Thymus (tissue), 11 donors: ENCODE measurements around the gene SAPCD2. TPM values are rescaled to one million over a fixed set of nuclear protein-coding genes. Genes with fewer than 3 reads are reported as not detected.

ENCODE experiments used
- DNase-seq, 9 donors: peaks; one replicate each; pipeline ENCODE4 v3.0.0-alpha.2; 2013; ENCODE audit warnings: low spot score in 9 of 9, low read depth in 6 of 9, missing footprints in 1 of 9
- H3K27ac ChIP-seq, 2 donors: one replicate each; pipeline ENCODE4 v1.5.1; 2013; ENCODE audit warnings: control low read depth in 1 of 2, low read depth in 1 of 2, low read length in 1 of 2, mild to moderate bottlenecking in 1 of 2, moderate library complexity in 1 of 2
- H3K27me3 ChIP-seq, 2 donors: one replicate each; pipeline ENCODE4 v1.5.1; 2013; ENCODE audit warnings: low read length in 1 of 2; ENCODE audit not compliant: control insufficient read depth in 2 of 2, insufficient read depth in 1 of 2
- H3K36me3 ChIP-seq, 2 donors: one replicate each; pipeline ENCODE4 v1.5.1; 2013; ENCODE audit warnings: low read length in 1 of 2, mild to moderate bottlenecking in 1 of 2, moderate library complexity in 1 of 2; ENCODE audit not compliant: control insufficient read depth in 2 of 2, insufficient read depth in 2 of 2
- H3K4me1 ChIP-seq, 2 donors: one replicate each; pipeline ENCODE4 v1.5.1; 2013; ENCODE audit warnings: low read length in 2 of 2; ENCODE audit not compliant: control insufficient read depth in 2 of 2, insufficient read depth in 2 of 2
- H3K4me3 ChIP-seq, 2 donors: one replicate each; pipeline ENCODE4 v1.5.1; 2013; ENCODE audit warnings: low read length in 2 of 2, control low read depth in 1 of 2, mild to moderate bottlenecking in 1 of 2
- H3K9me3 ChIP-seq, 2 donors: one replicate each; pipeline ENCODE4 v1.5.1; 2013; ENCODE audit warnings: low read length in 1 of 2, mild to moderate bottlenecking in 1 of 2; ENCODE audit not compliant: control insufficient read depth in 2 of 2, insufficient read depth in 1 of 2
- WGBS: extraction: QIAGEN DNeasy Blood & Tissue Kit; methylation state at CpG from one replicate; pipeline ENCODE4 v1.1.7; 2013; 5-methylcytosine and 5-hydroxymethylcytosine counted together
- polyA plus RNA-seq: library from polyadenylated mRNA; stranded (reverse); fragments of 200-250 nt; gene quantifications from one replicate; pipeline ENCODE4 v1.2.3, GENCODE V29; 2013
- total RNA-seq: library from RNA; stranded (reverse); fragments of 120-200 nt; gene quantifications from one replicate; pipeline ENCODE4 v1.2.4, GENCODE V29; 2013
- donor health status: healthy.

The SAPCD2 gene
- total and polyA plus RNA-seq, 2 donors, result 0.87 to 6.3 TPM

DNA sequence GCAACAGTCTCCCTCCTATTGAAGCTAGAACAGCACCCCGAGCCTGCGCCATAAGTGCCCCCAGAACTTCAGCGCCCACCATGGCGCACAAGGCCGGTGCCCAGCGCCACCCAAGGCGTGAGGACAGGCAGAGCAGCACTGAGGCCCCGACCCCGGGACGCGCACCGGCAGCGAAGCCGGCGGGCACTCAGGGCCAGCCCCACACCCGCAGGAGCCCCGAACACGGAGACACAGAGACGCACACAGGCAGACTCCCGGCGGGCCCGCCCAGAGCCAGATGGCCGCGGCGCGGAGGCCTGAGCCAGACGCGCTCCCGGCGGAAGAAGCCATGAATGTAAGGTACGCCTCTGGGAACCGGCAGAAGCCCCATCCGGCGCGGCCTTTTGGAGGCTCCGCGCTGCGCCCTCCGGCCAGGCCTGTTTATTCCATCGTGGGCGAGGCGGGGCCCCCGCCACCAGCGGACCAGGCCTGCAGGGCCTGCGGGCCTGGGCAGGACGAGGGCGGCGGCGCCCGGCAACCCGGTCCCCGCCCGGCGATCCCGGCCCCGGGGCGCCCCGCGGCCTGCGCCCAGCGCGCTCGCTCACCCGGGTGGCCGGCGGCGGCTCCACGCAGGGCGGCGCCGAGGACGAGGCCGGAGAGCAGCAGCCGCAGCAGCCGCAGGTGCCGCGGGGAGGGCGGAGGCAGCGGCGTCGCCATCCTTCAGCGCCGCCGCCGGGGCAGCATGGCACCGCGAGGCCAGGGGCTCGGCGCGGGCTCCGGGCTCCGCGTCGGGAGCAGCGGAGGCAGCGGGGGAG, 24.9 kb downstream of the SAPCD2 start:
- Histone ChIP-seq H3K4me3 (peak overlapping the region in 1 of 2 donors; percentile 38), H3K27ac (no peak overlapping the region), H3K27me3 (peaks cover 73 to 89% of the 10 kb centered on the region in 2 donors), H3K36me3 (no peaks in the 10 kb centered on the region), H3K4me1 (peaks cover 0 to 16% of the 10 kb centered on the region in 2 donors), H3K9me3 (peaks cover 2 to 12% of the 10 kb centered on the region in 2 donors)
- 4% methylated on average over 96 of the region's 96 CpGs for WGBS
- DNase-seq, result no peak

DNA sequence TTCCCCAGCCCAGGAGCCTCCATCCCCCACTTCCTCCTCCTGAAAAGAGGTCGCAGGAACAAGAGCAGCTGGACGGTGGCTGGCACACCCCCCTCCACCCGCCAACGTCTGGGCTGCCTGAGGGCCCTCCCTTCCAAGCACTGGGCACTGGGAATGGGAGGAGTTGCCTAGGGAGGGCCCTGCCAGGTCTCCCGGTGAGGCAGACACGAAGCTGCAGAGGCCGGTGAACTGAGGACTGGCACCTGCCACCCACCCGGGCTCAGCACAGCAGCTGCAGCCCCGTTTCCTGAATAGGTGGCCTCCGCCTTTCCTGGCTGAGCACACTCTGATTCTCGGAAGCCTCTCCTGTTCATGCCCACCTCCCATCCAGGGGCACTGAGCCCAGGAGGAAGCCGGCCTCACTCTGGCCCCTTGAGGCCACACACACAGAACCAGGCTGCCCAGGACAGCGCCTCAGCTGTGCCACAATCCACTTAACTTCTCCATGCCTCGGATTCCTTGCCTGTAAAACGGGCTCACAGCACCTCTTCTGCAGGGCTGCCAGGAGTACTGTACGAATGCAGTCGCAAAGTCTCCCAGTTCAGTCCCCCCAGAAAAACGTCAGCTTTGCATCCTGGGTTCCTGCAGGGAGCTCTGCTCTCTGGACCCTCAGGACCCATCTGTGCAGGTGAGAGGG, 25.7 kb downstream of the SAPCD2 start:
- Histone ChIP-seq H3K4me1 (peaks cover 0 to 16% of the 10 kb centered on the region in 2 donors), H3K27me3 (peaks cover 67 to 83% of the 10 kb centered on the region in 2 donors), H3K36me3 (no peaks in the 10 kb centered on the region), H3K4me3 (no peak overlapping the region), H3K9me3 (peaks cover 0 to 6% of the 10 kb centered on the region in 2 donors), H3K27ac (no peak overlapping the region)
- DNase-seq, result no peak
- 9% methylated on average over 18 of the region's 18 CpGs for WGBS

DNA sequence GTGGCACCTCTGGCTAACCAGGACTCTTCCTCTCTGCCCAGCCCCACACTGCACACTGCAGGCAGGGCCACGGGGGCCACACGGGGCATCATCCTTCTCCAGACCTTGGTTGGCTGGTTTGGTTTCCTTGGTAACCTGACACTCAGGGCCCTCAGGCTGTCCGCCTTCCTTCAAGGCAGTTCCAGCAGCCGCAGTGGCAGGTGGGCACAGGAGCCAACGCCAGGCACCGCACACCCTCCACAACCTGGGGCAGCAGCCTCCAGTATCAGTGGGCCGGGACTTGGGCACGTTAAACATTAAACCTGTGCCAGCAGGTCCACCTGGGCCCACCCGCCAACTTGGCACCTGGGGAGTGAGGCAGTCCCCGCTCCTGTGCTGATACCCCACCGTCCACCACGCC, 26.3 kb downstream of the SAPCD2 start:
- Histone ChIP-seq H3K9me3 (peaks cover 0 to 4% of the 10 kb centered on the region in 2 donors), H3K4me3 (no peak overlapping the region), H3K27ac (no peak overlapping the region), H3K36me3 (no peaks in the 10 kb centered on the region), H3K4me1 (peaks cover 0 to 16% of the 10 kb centered on the region in 2 donors), H3K27me3 (peaks cover 62 to 79% of the 10 kb centered on the region in 2 donors)
- DNase-seq, result no peak
- 66% methylated on average over 12 of the region's 12 CpGs for WGBS

DNA sequence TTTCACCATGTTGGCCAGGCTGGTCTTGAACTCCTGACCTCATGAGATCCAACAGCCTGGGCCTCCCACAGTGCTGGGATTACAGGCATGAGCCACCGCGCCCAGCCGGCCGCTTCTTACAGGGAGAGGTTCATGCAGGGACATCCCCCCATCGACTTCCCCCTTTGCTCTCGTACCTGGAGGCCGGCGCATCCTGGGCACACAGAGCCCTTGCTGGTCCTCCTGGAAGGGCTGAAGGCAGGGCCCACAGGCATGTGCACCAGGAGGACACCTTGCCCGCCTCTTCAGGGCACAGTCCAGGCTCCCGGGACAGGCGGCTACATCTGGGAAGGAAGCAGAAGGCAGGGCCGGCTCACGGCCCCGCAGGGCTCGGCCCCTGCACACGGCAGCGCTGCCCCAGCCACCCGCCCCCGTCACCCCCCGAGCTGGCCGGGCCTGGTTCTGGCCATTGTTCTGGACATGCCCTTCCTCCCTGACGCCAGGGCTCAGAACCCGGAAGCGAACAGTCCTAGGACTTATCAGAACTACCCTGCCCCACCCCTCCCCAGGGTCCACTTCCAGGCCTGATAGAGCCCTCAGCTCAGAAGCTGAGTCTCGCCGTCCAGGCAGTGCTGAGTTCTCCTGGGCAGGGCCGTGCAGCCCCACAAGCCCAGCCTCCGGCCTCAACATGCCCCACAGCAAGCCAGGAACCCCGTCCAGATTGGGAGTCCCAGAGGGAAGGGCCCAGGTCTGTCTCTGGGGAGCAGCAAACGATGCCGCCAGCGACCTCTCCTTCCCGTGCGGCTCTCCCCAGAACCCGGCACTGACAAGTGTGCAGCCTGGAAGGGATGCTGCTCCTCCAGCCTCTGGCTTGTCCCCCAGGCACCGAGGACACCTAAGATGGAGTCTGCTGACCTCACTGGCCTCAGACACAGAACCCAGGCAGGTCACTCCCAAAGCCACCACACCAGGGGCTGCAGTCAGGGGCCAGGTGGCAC, 27.3 kb downstream of the SAPCD2 start:
- no peak for DNase-seq
- peaks cover 0 to 16% of the 10 kb centered on the region in 2 donors for H3K4me1 ChIP-seq

DNA sequence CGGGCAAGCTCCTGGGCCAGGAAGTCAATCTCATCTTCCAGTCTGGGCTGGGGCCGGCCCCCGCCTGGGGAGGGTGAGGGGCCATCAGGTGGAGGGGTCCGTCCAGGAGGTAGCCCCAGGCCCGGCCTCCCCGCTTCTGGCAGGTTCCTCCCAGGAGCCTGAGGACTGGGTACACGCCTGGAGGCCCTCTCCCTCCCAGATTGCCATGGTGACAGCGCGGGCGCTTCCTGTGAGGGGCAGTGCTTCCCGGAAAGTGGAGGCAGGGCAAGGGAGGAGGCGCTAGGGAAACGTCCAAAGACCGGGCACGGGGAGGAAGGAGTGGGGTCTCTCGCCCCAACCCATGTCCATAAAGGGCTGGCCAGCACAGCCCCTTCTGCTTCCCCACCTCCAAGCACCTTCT, 29.2 kb downstream of the SAPCD2 start:
- Histone ChIP-seq H3K27ac (no peak overlapping the region), H3K9me3 (peaks cover 0 to 4% of the 10 kb centered on the region in 2 donors), H3K4me3 (no peak overlapping the region), H3K36me3 (no peaks in the 10 kb centered on the region), H3K27me3 (peaks cover 34 to 58% of the 10 kb centered on the region in 2 donors), H3K4me1 (peaks cover 0 to 10% of the 10 kb centered on the region in 2 donors)
- 86% methylated on average over 16 of the region's 16 CpGs for WGBS
- no peak for DNase-seq

More for the DNA sequence above, 27.3 kb downstream of the SAPCD2 start:
- H3K36me3 ChIP-seq, result no peaks in the 10 kb centered on the region
- H3K27ac ChIP-seq, result no peak overlapping the region
- 93% methylated on average over 36 of the region's 36 CpGs for WGBS
- H3K9me3 ChIP-seq, result peaks cover 0 to 4% of the 10 kb centered on the region in 2 donors
- H3K4me3 ChIP-seq, result no peak overlapping the region
- peaks cover 52 to 74% of the 10 kb centered on the region in 2 donors for H3K27me3 ChIP-seq

DNA sequence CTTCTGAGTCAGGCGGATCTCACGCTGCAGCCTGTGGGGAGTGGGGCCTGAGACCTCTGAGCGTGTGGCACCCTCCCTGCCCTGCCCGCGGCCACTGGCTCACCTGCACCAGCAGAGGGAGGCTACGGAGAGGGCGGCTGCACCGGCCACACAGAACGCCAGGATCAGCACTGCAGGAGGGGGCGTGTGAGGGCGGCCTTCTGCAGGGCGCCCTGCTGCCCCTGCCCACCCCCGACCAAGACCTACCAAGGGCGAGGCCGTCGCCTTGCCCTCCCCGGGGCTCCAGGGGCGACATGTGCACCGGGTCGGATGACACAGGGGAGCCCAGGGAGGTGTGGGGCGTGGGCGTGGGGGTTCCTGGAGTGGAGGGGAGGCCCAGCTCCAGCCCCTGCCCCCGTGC, 29.8 kb downstream of the SAPCD2 start:
- H3K4me1 ChIP-seq, result peaks cover 0 to 9% of the 10 kb centered on the region in 2 donors
- no peak overlapping the region for H3K27ac ChIP-seq
- WGBS, result 94% methylated on average over 23 of the region's 23 CpGs
- H3K4me3 ChIP-seq, result no peak overlapping the region
- DNase-seq, result no peak
- H3K9me3 ChIP-seq, result peaks cover 0 to 4% of the 10 kb centered on the region in 2 donors
- H3K27me3 ChIP-seq, result peaks cover 28 to 54% of the 10 kb centered on the region in 2 donors
- no peaks in the 10 kb centered on the region for H3K36me3 ChIP-seq

DNA sequence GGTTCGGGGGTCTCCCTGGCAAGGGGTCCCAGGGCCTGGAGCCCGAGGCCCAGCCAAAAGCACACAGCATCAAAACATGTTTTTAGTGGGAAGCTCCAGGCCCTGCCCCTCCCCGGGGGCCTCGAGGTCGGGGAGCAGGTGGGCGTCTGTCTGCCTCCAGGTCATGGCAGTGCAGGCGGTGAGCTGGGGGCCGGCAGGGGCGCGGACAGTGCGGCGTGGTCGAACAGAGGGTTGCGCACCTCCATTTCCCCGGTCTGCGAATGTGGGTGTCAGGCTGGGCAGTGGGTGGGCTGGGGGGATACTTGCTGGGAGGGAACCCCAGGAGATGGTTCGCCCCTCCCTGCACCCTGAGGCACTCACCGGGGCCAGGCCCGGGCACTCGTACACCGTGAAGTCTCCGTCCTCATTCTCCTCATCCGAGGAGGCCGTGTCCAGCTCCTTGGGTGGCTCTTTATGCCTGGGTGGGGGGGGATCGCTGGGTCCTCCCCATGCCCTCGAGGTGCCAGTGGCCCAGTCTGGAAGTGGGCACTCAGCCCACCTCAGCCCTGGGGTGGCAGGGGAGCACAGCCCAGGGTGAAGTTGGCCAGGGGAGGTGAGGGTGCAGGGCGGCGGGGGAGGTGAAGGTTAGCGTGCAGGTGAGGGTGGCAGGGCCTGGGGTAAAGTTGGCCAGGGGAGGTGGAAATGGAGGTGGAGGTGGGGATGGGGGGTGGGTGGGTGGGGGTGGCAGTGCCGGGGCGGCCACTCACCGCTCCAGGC, 30.6 kb downstream of the SAPCD2 start:
- no peak overlapping the region for H3K27ac ChIP-seq
- 97% methylated on average over 32 of the region's 32 CpGs for WGBS
- peaks cover 0 to 15% of the 10 kb centered on the region in 2 donors for H3K4me1 ChIP-seq
- H3K36me3 ChIP-seq, result no peaks in the 10 kb centered on the region
- H3K4me3 ChIP-seq, result no peak overlapping the region
- no peak for DNase-seq
- peaks cover 0 to 4% of the 10 kb centered on the region in 2 donors for H3K9me3 ChIP-seq
- H3K27me3 ChIP-seq, result peaks cover 21 to 54% of the 10 kb centered on the region in 2 donors

DNA sequence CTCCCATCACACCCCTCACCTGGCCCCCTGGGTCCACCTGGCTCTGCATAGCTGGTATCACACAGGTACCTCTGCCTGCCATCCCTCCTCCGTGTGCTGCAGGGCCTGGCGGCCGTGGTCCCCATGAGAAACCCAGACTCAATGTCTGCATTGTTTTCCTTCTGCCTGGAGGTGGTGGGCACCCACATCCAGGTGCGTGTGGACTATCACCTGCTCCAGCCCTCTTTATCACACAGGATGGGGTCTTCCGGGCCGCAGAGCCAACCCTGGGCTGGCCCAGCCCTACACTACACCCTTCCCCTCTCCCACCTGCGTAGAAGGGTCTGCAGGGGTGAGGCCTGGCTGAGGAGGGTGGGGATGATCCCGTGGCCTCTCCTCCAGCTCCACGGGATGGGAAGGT, 31.4 kb downstream of the SAPCD2 start:
- H3K4me1 ChIP-seq, result peaks cover 0 to 12% of the 10 kb centered on the region in 2 donors
- 98% methylated on average over 9 of the region's 9 CpGs for WGBS
- no peak for DNase-seq

More for the DNA sequence above, 31.4 kb downstream of the SAPCD2 start:
- H3K4me3 ChIP-seq, result no peak overlapping the region
- no peaks in the 10 kb centered on the region for H3K9me3 ChIP-seq
- no peaks in the 10 kb centered on the region for H3K36me3 ChIP-seq
- peaks cover 15 to 52% of the 10 kb centered on the region in 2 donors for H3K27me3 ChIP-seq
- no peak overlapping the region for H3K27ac ChIP-seq
